Measurements from ENCODE around the gene EXOC4. TPM values are rescaled to one million over a fixed set of nuclear protein-coding genes. Genes with fewer than 3 reads are reported as not detected.

EXOC4 gene
- total and polyA plus RNA-seq, 2 donors (not counting 3 experiments of a cell fraction or from before 2014, with no cell fraction given) = 20.3 to 73.1 TPM

- H3K9me3 ChIP-seq (replicated peaks; ENCODE audit: control insufficient read depth, insufficient read depth, low read length) = no peaks in the 10 kb centered on the region
- FAIRE-seq (no peak), DNase-seq (ENCODE audit: low read depth, low spot score) (no peak)
- no peaks in the 10 kb centered on the region for H3K4me1 ChIP-seq (ENCODE audit: control insufficient read depth, extremely low read depth, insufficient read depth, low read length)
- no peak overlapping the region for H3K4me3 ChIP-seq (replicated peaks in 1 of 3; ENCODE audit: insufficient read depth in 1 of 3, low read depth in 1 of 3, low read length in 3 of 3)
- intact Hi-C loops (cut with micrococcal nuclease) = loop anchor here (10.0 kb wide), 2 partner anchors 648 to 1298 kb away; no protein-coding TSS in a partner anchor
- dilution Hi-C loops (cut with MboI; ENCODE audit: extremely low pct_ligation_motif_present, low sequenced_read_pairs) = no loop called here
- no peaks in the 10 kb centered on the region for H3K79me2 ChIP-seq (ENCODE audit: control insufficient read depth, insufficient read depth, low read length)
- H2AFZ ChIP-seq (ENCODE audit: low read depth, low read length) = no peak overlapping the region
- H4K20me1 ChIP-seq (replicated peaks; ENCODE audit: control insufficient read depth, extremely low read depth, insufficient read depth, low read length) = no peaks in the 10 kb centered on the region
- no peak overlapping the region for H3K4me2 ChIP-seq (ENCODE audit: insufficient read depth, low read length)
- no peaks in the 10 kb centered on the region for H3K9me1 ChIP-seq (replicated peaks; ENCODE audit: control insufficient read depth, extremely low read depth, insufficient read depth, low read length)
- no peaks in the 10 kb centered on the region for H3K27me3 ChIP-seq (ENCODE audit: control insufficient read depth in 2 of 2, insufficient read depth in 2 of 2, low read length in 2 of 2)
- ChIA-PET CTCF (interaction anchor here (0.7 kb wide), 1 partner anchor 22 kb away, joined by 3 read pairs; no protein-coding TSS in a partner anchor), POLR2A (no interaction called here)
- TF ChIP-seq JUN (IDR thresholded peaks at IDR 0.05; ENCODE audit: borderline replicate concordance, insufficient read depth, insufficient read length, low read depth) = no peak
- TF ChIP-seq POLR2A (IDR thresholded peaks at IDR 0.05; ENCODE audit: low read depth, low read length) = no peak
- TF ChIP-seq MAX (IDR thresholded peaks at IDR 0.05; ENCODE audit: insufficient read depth, insufficient read length) = no peak
- no peak for TF ChIP-seq CTCF (IDR thresholded peaks at IDR 0.05; ENCODE audit: extremely low read depth in 1 of 2, insufficient read depth in 1 of 2, low read depth in 1 of 2, low read length in 2 of 2)
- no peak for TF ChIP-seq MYC (IDR thresholded peaks at IDR 0.05; ENCODE audit: low read depth, low read length)
- TF ChIP-seq EZH2 (IDR thresholded peaks at IDR 0.05; ENCODE audit: borderline replicate concordance, low read depth, low read length, severe bottlenecking) = no peak
- TF ChIP-seq GATA2 (IDR thresholded peaks at IDR 0.05; ENCODE audit: insufficient read depth, insufficient read length, low read depth, low read length) = no peak
- TF ChIP-seq POLR2AphosphoS5 (IDR thresholded peaks at IDR 0.05; ENCODE audit: insufficient read depth, low read depth, low read length) = no peak
- TF ChIP-seq FOS (IDR thresholded peaks at IDR 0.05; ENCODE audit: borderline replicate concordance, insufficient read depth, low read length) = no peak
- H3K9ac ChIP-seq (replicated peaks; ENCODE audit: extremely low read depth, insufficient read depth, low read length) = no peak overlapping the region
- H3K36me3 ChIP-seq (ENCODE audit: control insufficient read depth in 2 of 2, extremely low read depth in 1 of 2, insufficient read depth in 2 of 2, low read length in 2 of 2) = no peaks in the 10 kb centered on the region
- no TSS peak for BruUV-seq (replicated peaks)
- H3K27ac ChIP-seq (ENCODE audit: insufficient read depth, low read depth, low read length) = no peak overlapping the region
Measured at GRCh38 chr7:134013249-134013648, 760.4 kb downstream of the EXOC4 start.
